Caco-2 (cell line): Measurements from ENCODE around the gene NEIL3. TPM values are rescaled to one million over a fixed set of nuclear protein-coding genes. Genes with fewer than 3 reads are reported as not detected.

Experiments
- Bru-seq: library from RNA; stranded (reverse); fragments of 400-500 nt; gene quantifications from one replicate; lab custom pipeline; 2021; lab: Mats Ljungman, UMichigan
- BruChase-seq, 2 experiments: library from RNA; stranded (reverse); fragments of 400-500 nt; gene quantifications; one replicate each; lab custom pipeline; 2021; lab: Mats Ljungman, UMichigan
- BruUV-seq: library from RNA; stranded (reverse); fragments of 400-500 nt; replicated peaks from 2 replicates; lab custom pipeline; 2021; lab: Mats Ljungman, UMichigan
- CTCF ChIA-PET: fragments of 300-600 bp; sonication (Branson Sonifier 250); formaldehyde crosslinking; loops from one replicate; lab custom pipeline; 2022; ENCODE audit warnings: antibody characterized with exemption; lab: Charles Lee
- POLR2A ChIA-PET: fragments of 300-600 bp; sonication (Branson Sonifier 250); formaldehyde crosslinking; loops from one replicate; lab custom pipeline; 2022; ENCODE audit warnings: antibody characterized with exemption; lab: Charles Lee
- DNase-seq, 2 experiments: peaks; one replicate each; pipeline versions ENCODE4 v3.0.0 to v3.0.0-alpha.2; 2020 to 2022
- H3K27me3 ChIP-seq: replicated peaks from 2 replicates; pipeline ENCODE4 v1.6.0; 2011; ENCODE audit warnings: low read length; ENCODE audit not compliant: control insufficient read depth, insufficient read depth
- H3K36me3 ChIP-seq: 2 replicates; pipeline ENCODE4 v1.5.1; 2011; ENCODE audit warnings: low read length; ENCODE audit not compliant: control insufficient read depth, insufficient read depth
- H3K4me1 ChIP-seq: fragments of 250-450 bp; sonication (Bioruptor Pico); 2 replicates; pipeline ENCODE4 v1.5.1; 2020; ENCODE audit warnings: mild to moderate bottlenecking
- H3K4me3 ChIP-seq: 2 replicates; pipeline ENCODE4 v1.5.1; 2011; ENCODE audit warnings: low read depth, mild to moderate bottlenecking, control low read depth, low read length
- H3K9me3 ChIP-seq: fragments of 250-450 bp; sonication (Bioruptor Pico); 2 replicates; pipeline ENCODE4 v1.5.1; 2020; ENCODE audit warnings: mild to moderate bottlenecking, moderate library complexity
- H3K27ac Mint-ChIP-seq: one replicate; pipeline ENCODE4 v1.8.0; 2022; ENCODE audit warnings: mixed read lengths; ENCODE audit not compliant: unreplicated experiment
- H3K27me3 Mint-ChIP-seq: one replicate; pipeline ENCODE4 v1.8.0; 2022; ENCODE audit warnings: mixed read lengths; ENCODE audit not compliant: insufficient read depth, unreplicated experiment
- H3K36me3 Mint-ChIP-seq: one replicate; pipeline ENCODE4 v1.8.0; 2022; ENCODE audit warnings: mild to moderate bottlenecking, mixed read lengths; ENCODE audit not compliant: insufficient read depth, unreplicated experiment
- H3K4me1 Mint-ChIP-seq: one replicate; pipeline ENCODE4 v1.8.0; 2022; ENCODE audit warnings: low read depth, mixed read lengths; ENCODE audit not compliant: unreplicated experiment
- H3K4me3 Mint-ChIP-seq: one replicate; pipeline ENCODE4 v1.8.0; 2022; ENCODE audit warnings: mild to moderate bottlenecking, moderate library complexity, mixed read lengths; ENCODE audit not compliant: unreplicated experiment
- H3K9me3 Mint-ChIP-seq: one replicate; pipeline ENCODE4 v1.8.0; 2022; ENCODE audit warnings: mixed read lengths; ENCODE audit not compliant: unreplicated experiment
- intact Hi-C: fragments of 100-400 bp; cut with micrococcal nuclease; formaldehyde crosslinking; loops from one replicate; pipeline ENCODE4 v1.10.0; 2022; ENCODE audit not compliant: unreplicated experiment
- long read RNA-seq: library from polyadenylated mRNA; stranded (forward); transcript quantifications from one replicate; pipeline ENCODE4 v2.0.0, GENCODE V29; 2022
- total RNA-seq: library from RNA; stranded (reverse); gene quantifications from 2 replicates; pipeline ENCODE4 v1.2.3, GENCODE V29; 2022
- TF ChIP-seq, protein P1 (sequence below), 2 experiments: fragments of 200-600 bp in 1 of 2; IDR thresholded peaks; 1 replicate in 1 of 2; 2 replicates in 1 of 2; pipeline versions ENCODE4 v1.5.1 to v1.8.0; 2011 to 2022; ENCODE audit warnings: antibody characterized with exemption in 1 of 2, control low read depth in 1 of 2, inconsistent platforms in 1 of 2, low read depth in 1 of 2, low read length in 1 of 2, mild to moderate bottlenecking in 1 of 2, moderate library complexity in 1 of 2; ENCODE audit not compliant: insufficient read depth in 1 of 2, severe bottlenecking in 1 of 2, unreplicated experiment in 1 of 2

NEIL3 gene
- total RNA-seq (8.0 and 8.5 TPM in 2 replicates), Bru-seq, nascent RNA (percentile 70 among the genes with signal in this experiment), BruChase-seq, experiment 1, labeled RNA remaining after a 2-hour chase (percentile 64 among the genes with signal in this experiment), BruChase-seq, experiment 2, labeled RNA remaining after a 6-hour chase (percentile 53 among the genes with signal in this experiment)
- long read RNA-seq, transcript NEIL3-201 (10 exons, 2,408 nt): major isoform, 11 of 13 reads
- long read RNA-seq, partial matches to known transcripts: 0 of 13 reads
- long read RNA-seq, other reads (novel, unspliced or antisense): 2 of 13 reads

- intact Hi-C loops: loop anchor here (5.0 kb wide), 1 partner anchor 133 kb away; the partner anchor contains the start of gene AGA
- H3K9me3 ChIP-seq: no peaks in the 10 kb centered on the region
- no peaks in the 10 kb centered on the region for H3K4me1 Mint-ChIP-seq
- peaks cover 8% of the 10 kb centered on the region; the same call in 1 of the 2 replicates for H3K4me1 ChIP-seq
- no peaks in the 10 kb centered on the region for H3K36me3 Mint-ChIP-seq
- POLR2A ChIA-PET: interaction anchor here (0.6 to 1.5 kb wide), 7 partner anchors 8 to 145 kb away, joined by 3 to 17 read pairs (median 6); partner anchors contain the start of gene AGA
- H3K36me3 ChIP-seq: no peaks in the 10 kb centered on the region
- no peaks in the 10 kb centered on the region for H3K27me3 ChIP-seq
- TF ChIP-seq, protein P1, sequence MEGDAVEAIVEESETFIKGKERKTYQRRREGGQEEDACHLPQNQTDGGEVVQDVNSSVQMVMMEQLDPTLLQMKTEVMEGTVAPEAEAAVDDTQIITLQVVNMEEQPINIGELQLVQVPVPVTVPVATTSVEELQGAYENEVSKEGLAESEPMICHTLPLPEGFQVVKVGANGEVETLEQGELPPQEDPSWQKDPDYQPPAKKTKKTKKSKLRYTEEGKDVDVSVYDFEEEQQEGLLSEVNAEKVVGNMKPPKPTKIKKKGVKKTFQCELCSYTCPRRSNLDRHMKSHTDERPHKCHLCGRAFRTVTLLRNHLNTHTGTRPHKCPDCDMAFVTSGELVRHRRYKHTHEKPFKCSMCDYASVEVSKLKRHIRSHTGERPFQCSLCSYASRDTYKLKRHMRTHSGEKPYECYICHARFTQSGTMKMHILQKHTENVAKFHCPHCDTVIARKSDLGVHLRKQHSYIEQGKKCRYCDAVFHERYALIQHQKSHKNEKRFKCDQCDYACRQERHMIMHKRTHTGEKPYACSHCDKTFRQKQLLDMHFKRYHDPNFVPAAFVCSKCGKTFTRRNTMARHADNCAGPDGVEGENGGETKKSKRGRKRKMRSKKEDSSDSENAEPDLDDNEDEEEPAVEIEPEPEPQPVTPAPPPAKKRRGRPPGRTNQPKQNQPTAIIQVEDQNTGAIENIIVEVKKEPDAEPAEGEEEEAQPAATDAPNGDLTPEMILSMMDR (IDR thresholded peaks at IDR 0.05; ENCODE audit: insufficient read depth in 1 of 2, low read depth in 1 of 2, low read length in 1 of 2, severe bottlenecking in 1 of 2, unreplicated experiment in 1 of 2): no peak
- TSS peak; percentile 70 for BruUV-seq
- peak within 1 kb of the TSS; percentile 90 for H3K27ac Mint-ChIP-seq
- no peaks in the 10 kb centered on the region for H3K9me3 Mint-ChIP-seq
- H3K27me3 Mint-ChIP-seq: no peaks in the 10 kb centered on the region
- peak within 1 kb of the TSS; percentile 82 for H3K4me3 ChIP-seq
- DNase-seq: peak; percentile 86 to 91
- CTCF ChIA-PET: interaction anchor here (0.5 to 1.1 kb wide), 5 partner anchors 60 to 1439 kb away, joined by 3 to 4 read pairs (median 3); no protein-coding TSS in a partner anchor
- peak within 1 kb of the TSS; percentile 86 for H3K4me3 Mint-ChIP-seq
These were observed at the start of gene NEIL3 for GRCh38 chr4:177309522-177310371. TSS of gene NEIL3 (plus strand) at chr4:177309874. CDS start at chr4:177309954, 80 bp downstream.

GRCh38 chr4:177263818-177264217 is 45.9 kb upstream of the NEIL3 start:
- DNase-seq: no peak
- Mint-ChIP-seq H3K27me3 (no peaks in the 10 kb centered on the region), H3K27ac (no peak overlapping the region), H3K4me1 (no peaks in the 10 kb centered on the region), H3K4me3 (no peak overlapping the region), H3K36me3 (no peaks in the 10 kb centered on the region), H3K9me3 (no peaks in the 10 kb centered on the region)
- Histone ChIP-seq H3K4me3 (no peak overlapping the region), H3K4me1 (0 out of 2 replicates have a peak, but pooled peaks cover 4% of the 10 kb centered on the region), H3K36me3 (no peaks in the 10 kb centered on the region), H3K27me3 (no peaks in the 10 kb centered on the region), H3K9me3 (no peaks in the 10 kb centered on the region)
- TF ChIP-seq, protein P1 (IDR thresholded peaks at IDR 0.05; ENCODE audit: insufficient read depth in 1 of 2, low read depth in 1 of 2, low read length in 1 of 2, severe bottlenecking in 1 of 2, unreplicated experiment in 1 of 2): no peak
- intact Hi-C loops: no loop called here
- ChIA-PET POLR2A (no interaction called here), CTCF (no interaction called here)
- BruUV-seq: no TSS peak
